H1 (cell line): ENCODE results near the gene ARL3. TPM values are rescaled to one million over a fixed set of nuclear protein-coding genes. Genes with fewer than 3 reads are reported as not detected.

Experiments used
- CHD7 ChIP-seq: fragments of 300-600 bp; sonication (generic); IDR thresholded peaks from 2 replicates; pipeline ENCODE4 v1.7.1; 2012; ENCODE audit warnings: low read length, moderate library complexity, mild to moderate bottlenecking, inconsistent platforms; ENCODE audit not compliant: insufficient replicate concordance
- KDM1A ChIP-seq: fragments of 200-600, 300-600 bp; sonication (generic); IDR thresholded peaks from 2 replicates; pipeline ENCODE4 v1.7.1; 2016; ENCODE audit warnings: mild to moderate bottlenecking, low read length, borderline replicate concordance
- SIN3A ChIP-seq, 2 experiments: IDR thresholded peaks in 1 of 2; conservative IDR thresholded peaks in 1 of 2; 2 replicates each; pipeline ENCODE4 v1.6.1; 2011 to 2012; ENCODE audit warnings: low read length in 2 of 2, improper control_type of control experiment in 1 of 2, low read depth in 1 of 2, mild to moderate bottlenecking in 1 of 2
- polyA plus RNA-seq, 7 experiments: library from polyadenylated mRNA; depleted of rRNA in 3 of 7; stranded (reverse) in 5 of 7; unstranded in 2 of 7; fragments of >200 nt in 5 of 7; fragments of 200-250 nt in 2 of 7; gene quantifications; 1 replicate in 5 of 7; 2 replicates in 1 of 7; 4 replicates in 1 of 7; pipeline versions ENCODE4 v1.2.1 to v1.2.3, GENCODE V29; 2011 to 2013; ENCODE audit warnings: missing spikeins in 2 of 7, mixed read lengths in 2 of 7
- total RNA-seq: library from RNA; stranded (reverse); fragmentation: NEBNext Ultra II Directional; extraction: Animal tissue kit (Norgen Biotek cat#: 25700); gene quantifications from 2 replicates; pipeline ENCODE4 v1.2.1, GENCODE V29; 2021

ARL3 gene
- total and polyA plus RNA-seq, 2 of the 8 experiments (the other 6 are each of a cell fraction or from before 2014, with no cell fraction given), result 8.8 to 16.2 TPM

- TF ChIP-seq CHD7 (no peak), KDM1A (no peak), SIN3A (conservative IDR thresholded peaks at IDR 0.05 in 1 of 2, IDR thresholded peaks at IDR 0.05 in 1 of 2; ENCODE audit: low read depth in 1 of 2, low read length in 2 of 2) (no peak)
Observed at GRCh38 chr10:102673236-102673818, 40.9 kb downstream of the ARL3 start (continued).
